ENCODE data around the gene FAM25A.
"Not testable (repeated sequence)": the region's sequence is repeated elsewhere in the genome, so short reads cannot be mapped to it uniquely, and the experiment has no call there.

FAM25A gene

GRCh38 chr10:87013528-87013927, 6.6 kb upstream of the FAM25A start:
- not testable (repeated sequence) for DNase-seq

- DNase-seq = not testable (repeated sequence)
Observed at GRCh38 chr10:87014986-87015716, 4.9 kb upstream of the FAM25A start.

- not testable (repeated sequence) for DNase-seq
Observed at GRCh38 chr10:87018127-87018526, 2.0 kb upstream of the FAM25A start.

- not testable (repeated sequence) for DNase-seq
Observed at GRCh38 chr10:87019066-87019465, 1.0 kb upstream of the FAM25A start.

GRCh38 chr10:87019504-87019903, 590 bp upstream of the FAM25A start:
- not testable (repeated sequence) for DNase-seq

DNA sequence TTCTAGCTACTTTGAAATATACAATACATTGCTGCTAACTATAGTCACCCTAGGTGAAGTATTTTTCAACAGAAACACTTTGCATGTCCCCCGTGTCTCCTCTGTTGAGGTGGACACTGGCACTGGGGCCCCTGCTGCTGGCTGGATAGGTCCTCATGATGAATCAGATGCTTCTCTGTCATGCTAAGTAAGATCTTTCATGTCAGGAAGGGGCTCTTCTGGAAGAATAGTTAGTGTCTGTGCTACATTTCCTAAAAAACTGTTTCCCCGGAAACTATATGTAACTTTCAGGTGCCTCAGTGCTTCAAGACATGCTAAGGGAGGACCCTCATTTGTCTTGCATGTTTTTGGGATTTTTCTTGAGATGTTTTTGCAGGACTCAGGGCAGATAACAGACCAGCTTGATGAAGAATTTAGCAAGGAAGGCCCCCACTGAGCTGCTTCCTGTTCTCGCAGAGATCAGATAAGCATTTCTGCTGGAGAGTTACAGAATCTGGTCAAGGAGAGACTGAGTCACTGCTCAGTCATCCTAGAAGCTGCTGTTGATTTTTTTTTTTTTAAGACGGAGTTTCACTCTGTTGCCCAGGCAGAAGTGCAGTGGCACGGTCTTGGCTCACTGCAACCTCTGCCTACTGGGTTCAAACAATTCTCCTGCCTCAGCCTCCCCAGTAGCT, 5.3 kb downstream of the FAM25A start:
- DNase-seq = peak in 1 of 5 experiments; percentile 77

- not testable (repeated sequence) for DNase-seq
Observed at GRCh38 chr10:87026747-87027508, 6.8 kb downstream of the FAM25A start.

DNA sequence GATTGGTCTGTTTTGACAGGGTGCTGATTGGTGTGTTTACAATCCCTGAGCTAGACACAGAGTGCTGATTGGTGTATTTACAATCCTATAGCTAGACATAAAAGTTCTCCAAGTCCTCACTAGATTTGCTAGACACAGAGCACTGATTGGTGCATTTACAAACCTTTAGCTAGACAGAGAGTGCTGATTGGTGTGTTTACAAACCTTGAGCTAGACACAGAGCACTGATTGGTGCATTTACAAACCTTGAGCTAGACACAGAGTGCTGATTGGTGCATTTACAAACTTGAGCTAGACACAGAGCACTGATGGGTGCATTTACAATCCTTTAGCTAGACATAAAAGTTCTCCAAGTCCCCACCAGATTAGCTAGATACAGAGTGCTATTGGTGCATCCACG, 10.3 kb downstream of the FAM25A start:
- not testable (repeated sequence) for DNase-seq

GRCh38 chr10:87030912-87031635, 11.0 kb downstream of the FAM25A start:
- DNase-seq = no peak

GRCh38 chr10:87036623-87037022, 16.5 kb downstream of the FAM25A start:
- DNase-seq = peak in 1 of 5 experiments; percentile 35

DNA sequence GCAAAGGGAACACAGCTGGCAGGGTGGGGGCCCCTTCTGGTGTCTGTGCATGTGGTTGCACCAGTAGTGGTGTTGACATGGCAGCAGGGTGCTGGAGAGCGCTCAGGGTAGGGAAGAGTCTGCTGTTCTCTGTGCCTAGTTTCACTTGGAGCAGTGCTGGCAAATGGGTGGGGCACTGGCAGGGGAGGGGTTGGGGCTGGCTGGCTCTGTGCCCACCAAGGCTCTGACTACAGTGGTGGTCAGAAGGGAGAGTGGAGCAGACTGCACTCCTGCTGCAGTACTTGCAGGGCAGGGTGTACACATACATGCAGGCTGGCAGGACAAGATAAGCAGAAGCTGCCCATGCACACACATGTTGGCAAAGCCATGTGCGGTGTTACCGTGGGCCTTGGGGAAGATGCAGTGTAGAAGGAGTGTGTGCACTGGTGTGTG, 18.2 kb downstream of the FAM25A start:
- peak in 1 of 5 experiments; percentile 27 for DNase-seq

DNA sequence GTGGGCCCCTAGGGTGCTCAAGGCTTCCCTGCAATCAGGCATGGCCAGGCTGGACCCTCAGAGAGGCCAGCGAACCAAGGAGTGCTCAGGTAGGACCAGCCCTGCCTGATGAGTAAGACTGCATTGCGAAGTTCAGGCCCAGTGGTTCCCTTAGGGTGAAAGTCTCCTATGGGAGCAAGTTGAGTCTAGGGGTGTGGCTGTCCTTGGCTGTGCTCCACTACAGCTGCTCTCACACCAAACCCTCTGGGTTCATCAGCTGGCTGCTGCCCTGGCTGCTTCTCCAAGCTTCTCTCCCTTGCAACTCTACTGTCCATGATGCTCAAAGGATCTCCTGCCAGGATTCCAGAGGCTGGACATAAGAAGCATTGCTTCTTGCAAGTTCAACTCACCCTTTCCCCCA, 18.7 kb downstream of the FAM25A start:
- no peak for DNase-seq

DNA sequence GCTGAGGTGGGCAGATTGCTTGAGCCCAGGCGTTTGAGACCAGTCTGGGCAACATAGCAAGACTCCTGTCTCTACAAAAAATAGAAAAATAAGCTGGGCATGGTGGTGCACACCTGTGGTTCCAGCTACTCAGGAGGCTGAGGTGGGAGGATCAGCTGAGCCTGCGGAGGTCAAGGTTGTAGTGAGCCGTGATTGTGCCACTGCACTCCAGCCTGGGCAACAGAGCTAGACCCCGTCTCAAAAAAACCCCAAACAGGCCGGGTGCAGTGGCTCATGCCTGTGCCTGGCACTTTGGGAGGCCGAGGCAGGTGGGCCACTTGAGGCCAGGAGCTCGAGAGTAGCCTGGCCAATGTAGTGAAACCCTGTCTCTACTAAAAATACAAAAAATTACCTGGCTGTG, 23.5 kb downstream of the FAM25A start:
- not testable (repeated sequence) for DNase-seq

DNA sequence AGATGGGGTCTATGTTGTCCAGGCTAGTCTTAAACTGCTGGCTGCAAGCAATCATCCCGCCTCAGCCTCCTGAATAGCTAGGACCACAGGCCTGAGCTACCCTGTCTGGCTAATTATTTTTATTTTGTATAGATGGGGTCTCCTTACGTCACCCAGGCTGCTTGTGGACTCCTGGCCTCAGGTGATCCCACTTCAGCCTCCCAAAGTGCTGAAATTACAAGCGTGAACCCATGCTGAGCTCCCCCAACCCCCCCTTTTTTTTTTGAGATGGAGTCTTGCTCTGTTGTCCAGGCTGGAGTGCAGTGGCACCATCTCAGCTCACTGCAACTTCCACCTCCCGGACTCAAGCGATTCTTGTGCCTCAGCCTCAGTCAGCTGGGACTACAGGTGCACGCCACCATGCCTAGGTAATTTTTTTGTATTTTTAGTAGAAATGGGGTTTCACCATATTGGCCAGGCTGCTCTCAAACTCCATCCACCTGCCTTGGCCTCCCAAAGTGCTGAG, 25.4 kb downstream of the FAM25A start:
- no peak for DNase-seq

DNA sequence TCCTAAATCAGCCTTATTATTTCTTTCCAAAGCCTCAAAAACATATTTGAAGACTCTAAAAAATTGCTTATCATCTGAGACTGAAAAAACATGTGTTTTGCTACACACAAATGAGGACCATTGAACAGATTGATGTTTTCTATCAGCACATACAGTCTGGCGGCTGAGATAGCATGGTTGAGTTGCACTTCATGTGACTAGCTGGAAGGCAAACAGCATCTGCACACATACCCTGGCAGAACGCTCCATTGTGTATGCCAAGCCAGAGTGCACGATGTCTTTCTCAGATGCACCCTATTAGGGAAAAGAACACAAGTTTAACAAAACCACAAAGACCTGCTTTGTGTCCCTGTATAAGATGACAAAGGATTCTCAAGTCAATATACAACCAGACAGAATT, 33.0 kb downstream of the FAM25A start:
- no peak for DNase-seq

DNA sequence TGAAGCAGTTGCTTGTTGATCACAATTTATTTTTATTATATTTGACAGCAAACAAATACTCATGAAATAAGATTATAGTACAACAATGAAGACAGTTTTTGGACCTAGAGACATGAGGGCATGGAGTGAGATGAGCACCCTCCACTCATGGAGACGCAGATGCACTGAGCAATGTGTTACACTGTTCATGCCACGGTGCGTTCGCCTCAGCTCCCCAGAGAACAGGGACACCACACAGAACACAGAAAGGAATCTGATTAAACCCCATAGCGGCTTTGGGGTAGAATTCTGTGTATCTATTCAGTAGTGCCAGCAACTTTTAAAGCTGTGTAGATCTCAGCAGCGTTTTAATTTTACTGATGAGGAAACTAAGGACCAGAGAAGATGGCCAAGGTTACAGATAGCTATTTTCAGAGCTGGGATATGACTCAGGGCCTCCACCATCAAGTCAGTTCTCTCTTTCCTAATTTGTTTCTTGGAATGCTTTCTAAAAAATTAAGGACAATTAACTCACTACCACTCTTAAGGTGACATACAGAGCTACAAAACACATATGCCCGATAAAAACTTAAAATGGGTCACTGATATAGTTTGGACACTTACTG, 33.6 kb downstream of the FAM25A start:
- DNase-seq = no peak

DNA sequence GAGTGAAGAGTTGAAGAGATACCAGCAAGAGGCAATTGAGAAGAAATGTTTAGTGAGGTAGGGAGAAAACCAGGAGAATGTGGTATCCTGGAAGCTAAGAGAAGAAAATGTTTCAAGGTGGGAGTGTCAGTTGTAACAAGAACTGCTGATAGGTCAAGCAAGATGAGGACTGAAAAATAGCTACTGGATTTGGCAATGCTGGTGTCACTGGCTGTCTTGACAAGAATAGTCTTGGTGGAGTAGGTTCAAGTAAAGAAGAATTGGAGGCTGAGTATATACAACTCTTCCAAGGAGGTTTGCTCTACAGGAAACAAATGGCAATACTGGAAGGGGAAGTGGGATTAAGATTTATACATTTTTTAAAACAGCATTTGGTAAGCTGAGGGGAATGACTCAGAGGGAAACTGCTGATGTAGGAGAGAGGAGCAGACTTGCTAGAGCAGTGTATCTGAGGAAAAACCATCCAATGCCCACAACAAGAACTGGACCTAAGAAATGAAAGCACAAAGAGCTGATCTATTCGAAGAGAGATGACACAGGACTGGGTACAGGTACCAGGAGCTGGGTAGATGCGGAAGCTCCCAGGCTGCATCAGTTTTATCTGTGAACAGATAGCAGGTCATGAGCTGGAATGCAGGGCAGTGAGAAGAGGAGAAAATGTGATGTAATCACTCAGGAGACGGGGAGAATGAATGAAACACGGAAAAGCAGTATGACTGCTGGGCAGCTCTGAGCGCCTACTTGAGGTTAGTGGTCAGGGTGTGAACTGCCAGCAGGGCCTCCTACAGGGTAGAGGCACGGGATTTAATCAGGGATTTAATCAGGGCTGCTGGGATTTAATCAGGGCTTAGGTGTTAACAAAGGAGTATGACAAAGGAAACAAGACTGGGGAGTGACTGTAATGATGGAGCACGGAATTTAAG, 34.5 kb downstream of the FAM25A start:
- peak in 1 of 5 experiments; percentile 18 for DNase-seq

DNA sequence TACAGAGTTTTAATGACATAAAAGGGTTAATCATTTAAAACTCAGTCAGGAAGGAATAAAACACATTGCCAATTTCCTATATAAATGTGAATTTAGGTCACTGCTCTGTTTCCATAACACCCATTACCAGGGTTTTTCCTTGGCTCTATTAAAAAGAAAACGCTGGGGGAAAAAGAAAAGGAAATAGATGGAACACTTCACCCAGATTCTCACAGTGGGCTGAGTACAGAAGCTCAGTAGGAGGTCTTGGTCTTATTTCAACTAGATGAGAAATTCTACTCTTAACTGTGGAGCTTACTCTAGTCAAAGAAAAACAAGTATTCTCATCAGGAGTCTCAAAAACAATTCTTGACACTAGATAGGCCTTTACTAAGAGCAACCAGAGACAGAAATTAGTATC, 38.1 kb downstream of the FAM25A start:
- no peak for DNase-seq

DNA sequence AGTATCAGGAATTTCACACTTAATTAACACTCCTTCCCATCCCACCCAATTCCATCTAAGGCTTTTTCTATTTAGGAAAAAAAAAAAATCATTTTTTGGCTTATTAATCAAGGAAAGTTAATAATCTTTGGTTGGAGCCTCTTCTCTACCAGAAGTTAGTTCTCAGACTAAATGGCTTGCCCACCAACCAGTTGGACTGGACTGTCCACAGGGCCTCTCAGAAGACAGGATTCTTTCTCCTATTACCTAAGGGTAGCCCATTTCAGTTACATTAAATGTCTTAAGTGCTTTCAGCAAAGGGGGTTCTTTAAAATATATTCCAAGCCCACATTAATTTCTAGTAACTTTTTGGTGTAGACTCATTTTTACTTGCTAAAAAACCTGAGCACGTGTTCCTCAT, 39.3 kb downstream of the FAM25A start:
- DNase-seq = no peak

GRCh38 chr10:87060280-87060928, 40.3 kb downstream of the FAM25A start:
- no peak for DNase-seq
